Panc1 (cell line): ENCODE measurements around the gene TAF9B. TPM values are rescaled to one million over a fixed set of nuclear protein-coding genes. Genes with fewer than 3 reads are reported as not detected.
A peak's percentile ranks its signal among the peaks of the same experiment; 100 is the strongest.

ENCODE experiments used
- ATAC-seq: fragments of 200-7000 bp; cut with Tn5 transposase; 2 replicates; pipeline ENCODE4 v1.9.1; 2020; ENCODE audit warnings: mild to moderate bottlenecking, moderate library complexity
- BruUV-seq: library from RNA; stranded (reverse); fragments of 400-500 nt; replicated peaks from 2 replicates; lab custom pipeline; 2021; lab: Mats Ljungman, UMichigan
- CTCF ChIA-PET: fragments of 300-600 bp; sonication (Branson Sonifier 250); formaldehyde crosslinking; loops from one replicate; lab custom pipeline; 2022; ENCODE audit warnings: antibody characterized with exemption; lab: Charles Lee
- POLR2A ChIA-PET: fragments of 300-600 bp; sonication (Branson Sonifier 250); formaldehyde crosslinking; loops from one replicate; lab custom pipeline; 2022; ENCODE audit warnings: antibody characterized with exemption; lab: Charles Lee
- DNase-seq: peaks from one replicate; pipeline ENCODE4 v3.0.0-alpha.2; 2010; ENCODE audit warnings: low read depth, low spot score
- H3K27ac ChIP-seq: 2 replicates; pipeline ENCODE4 v1.5.1; 2011; ENCODE audit warnings: mild to moderate bottlenecking, low read length, inconsistent platforms
- H3K27me3 ChIP-seq: fragments of 200-500 bp; sonication (Bioruptor generic); 2 replicates; pipeline ENCODE4 v1.6.0; 2014; ENCODE audit warnings: low read length, inconsistent platforms; ENCODE audit not compliant: control insufficient read depth, insufficient read depth
- H3K36me3 ChIP-seq: fragments of 200-500 bp; sonication (Bioruptor generic); 2 replicates; pipeline ENCODE4 v1.5.1; 2014; ENCODE audit warnings: inconsistent platforms, mild to moderate bottlenecking, low read length, moderate library complexity; ENCODE audit not compliant: control insufficient read depth, insufficient read depth
- H3K4me1 ChIP-seq: 2 replicates; pipeline ENCODE4 v1.5.1; 2011; ENCODE audit warnings: inconsistent platforms, mild to moderate bottlenecking, low read length, moderate library complexity; ENCODE audit not compliant: control insufficient read depth, insufficient read depth
- H3K4me3 ChIP-seq, 2 experiments: 2 replicates each; pipeline ENCODE4 v1.5.1; 2011 to 2012; ENCODE audit warnings: low read depth in 2 of 2, low read length in 2 of 2, mild to moderate bottlenecking in 2 of 2, inconsistent platforms in 1 of 2, moderate library complexity in 1 of 2
- H3K9me3 ChIP-seq: fragments of 200-500 bp; sonication (Bioruptor generic); 2 replicates; pipeline ENCODE4 v1.5.1; 2014; ENCODE audit warnings: low read depth, mild to moderate bottlenecking, inconsistent platforms, low read length, moderate library complexity; ENCODE audit not compliant: control insufficient read depth, insufficient read depth
- POLR2AphosphoS5 ChIP-seq: IDR thresholded peaks from 2 replicates; pipeline ENCODE4 v1.6.1; 2012; ENCODE audit warnings: mild to moderate bottlenecking, low read depth, low read length, moderate library complexity
- REST ChIP-seq, 2 experiments: IDR thresholded peaks; 2 replicates each; pipeline ENCODE4 v1.6.1; 2011 to 2012; ENCODE audit warnings: low read depth in 2 of 2, control low read depth in 1 of 2, low read length in 1 of 2, mild to moderate bottlenecking in 1 of 2, moderate library complexity in 1 of 2; ENCODE audit not compliant: insufficient read depth in 1 of 2
- SIN3A ChIP-seq: IDR thresholded peaks from 2 replicates; pipeline ENCODE4 v1.6.1; 2012; ENCODE audit warnings: low read depth, mild to moderate bottlenecking, low read length, moderate library complexity, borderline replicate concordance; ENCODE audit not compliant: insufficient read depth
- TCF7L2 ChIP-seq: IDR thresholded peaks from 2 replicates; pipeline ENCODE4 v1.6.1; 2011; ENCODE audit warnings: mild to moderate bottlenecking, low read depth, low read length, inconsistent platforms
- in situ Hi-C: cut with HindIII; loops from 2 replicates; pipeline ENCODE4 v1.10.0; 2016; ENCODE audit warnings: low sequenced_read_pairs, low pct_unique_long_range_greater_than_20kb
- intact Hi-C: fragments of 100-400 bp; cut with micrococcal nuclease; formaldehyde crosslinking; loops from one replicate; pipeline ENCODE4 v1.10.0; 2022; ENCODE audit not compliant: unreplicated experiment
- total RNA-seq: library from RNA; stranded (reverse); gene quantifications from one replicate; pipeline ENCODE4 v1.2.1, GENCODE V29; 2021; ENCODE audit not compliant: unreplicated experiment
- TF ChIP-seq, protein P1 (sequence below): fragments of 450-650 bp; IDR thresholded peaks from 2 replicates; pipeline ENCODE4 v1.5.1; 2017; ENCODE audit warnings: mild to moderate bottlenecking

The TAF9B gene
- total RNA-seq, 1 experiment from 2014 or later, result 33.6 TPM

- intact Hi-C loops, result no loop called here
- DNase-seq (no peak), ATAC-seq (no peak)
- BruUV-seq, result no TSS peak
- no peaks in the 10 kb centered on the region for H3K27me3 ChIP-seq
- peak overlapping the region; percentile 96 for H3K27ac ChIP-seq
- H3K4me3 ChIP-seq, result peak overlapping the region; percentile 98 to 99
- peaks cover 7% of the 10 kb centered on the region for H3K36me3 ChIP-seq
- ChIA-PET CTCF (no interaction called here), POLR2A (no interaction called here)
- TF ChIP-seq TCF7L2 (no peak), SIN3A (no peak), POLR2AphosphoS5 (no peak), REST (IDR thresholded peaks at IDR 0.05; ENCODE audit: insufficient read depth in 1 of 2, low read depth in 2 of 2, low read length in 1 of 2) (no peak)
- TF ChIP-seq, protein P1, sequence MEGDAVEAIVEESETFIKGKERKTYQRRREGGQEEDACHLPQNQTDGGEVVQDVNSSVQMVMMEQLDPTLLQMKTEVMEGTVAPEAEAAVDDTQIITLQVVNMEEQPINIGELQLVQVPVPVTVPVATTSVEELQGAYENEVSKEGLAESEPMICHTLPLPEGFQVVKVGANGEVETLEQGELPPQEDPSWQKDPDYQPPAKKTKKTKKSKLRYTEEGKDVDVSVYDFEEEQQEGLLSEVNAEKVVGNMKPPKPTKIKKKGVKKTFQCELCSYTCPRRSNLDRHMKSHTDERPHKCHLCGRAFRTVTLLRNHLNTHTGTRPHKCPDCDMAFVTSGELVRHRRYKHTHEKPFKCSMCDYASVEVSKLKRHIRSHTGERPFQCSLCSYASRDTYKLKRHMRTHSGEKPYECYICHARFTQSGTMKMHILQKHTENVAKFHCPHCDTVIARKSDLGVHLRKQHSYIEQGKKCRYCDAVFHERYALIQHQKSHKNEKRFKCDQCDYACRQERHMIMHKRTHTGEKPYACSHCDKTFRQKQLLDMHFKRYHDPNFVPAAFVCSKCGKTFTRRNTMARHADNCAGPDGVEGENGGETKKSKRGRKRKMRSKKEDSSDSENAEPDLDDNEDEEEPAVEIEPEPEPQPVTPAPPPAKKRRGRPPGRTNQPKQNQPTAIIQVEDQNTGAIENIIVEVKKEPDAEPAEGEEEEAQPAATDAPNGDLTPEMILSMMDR, result no peak
- in situ Hi-C loops, result no loop called here
- no peaks in the 10 kb centered on the region for H3K9me3 ChIP-seq
- H3K4me1 ChIP-seq, result peaks cover 35% of the 10 kb centered on the region
Observed at GRCh38 chrX:78104447-78105176, 34.8 kb downstream of the TAF9B start.

GRCh38 chrX:78103623-78104446 lies 35.6 kb downstream of the TAF9B start, which contains the start of gene PGK1:
TSS of gene PGK1 (plus strand) at chrX:78104248. CDS start at chrX:78104341, 93 bp downstream.
- H3K4me1 ChIP-seq, result peaks cover 31% of the 10 kb centered on the region
- intact Hi-C loops (no loop called here), in situ Hi-C loops (no loop called here)
- no peaks in the 10 kb centered on the region for H3K9me3 ChIP-seq
- peak within 1 kb of the TSS; percentile 96 for H3K27ac ChIP-seq
- CTCF ChIA-PET, result no interaction called here
- TF ChIP-seq, protein P1, result no peak
- peak; percentile 78 for TF ChIP-seq POLR2AphosphoS5
- H3K27me3 ChIP-seq, result no peaks in the 10 kb centered on the region
- peak; percentile 70 for DNase-seq
- H3K4me3 ChIP-seq, result peak within 1 kb of the TSS; percentile 98 to 99
- POLR2A ChIA-PET, result interaction anchor here (0.6 kb wide), 1 partner anchor 11 kb away, joined by 5 read pairs; no protein-coding TSS in a partner anchor
- H3K36me3 ChIP-seq, result peaks cover 7% of the 10 kb centered on the region
- no TSS peak for BruUV-seq
- ATAC-seq, result peak; percentile 97
